Activated CD4-positive, alpha-beta T cell treated with anti-CD3 and anti-CD28 coated beads for 1 hour (primary cell): ENCODE data around the gene RFX6.
"Not testable (repeated sequence)": the region's sequence is repeated elsewhere in the genome, so short reads cannot be mapped to it uniquely, and the experiment has no call there.

Experiments
- DNase-seq: peaks from one replicate; pipeline ENCODE4 v3.0.0-alpha.2; 2020

RFX6 gene

GRCh38 chr6:116876635-116877611, at the start of gene RFX6:
Gene RFX6, plus strand, starts transcription at chr6:116877242. Its CDS starts 34 bp downstream, at chr6:116877276.
- DNase-seq: no peak

GRCh38 chr6:116827561-116828240, 49.3 kb upstream of the RFX6 start:
- no peak for DNase-seq

- DNase-seq: no peak
These were observed 48.1 kb upstream of the RFX6 start, which contains the start of gene GPRC6A for GRCh38 chr6:116828983-116829382. Gene GPRC6A, minus strand, starts transcription at chr6:116829083. Its CDS starts 70 bp downstream, at chr6:116829013.

- not testable (repeated sequence) for DNase-seq
These were observed 42.5 kb upstream of the RFX6 start for GRCh38 chr6:116834526-116834925.

DNA sequence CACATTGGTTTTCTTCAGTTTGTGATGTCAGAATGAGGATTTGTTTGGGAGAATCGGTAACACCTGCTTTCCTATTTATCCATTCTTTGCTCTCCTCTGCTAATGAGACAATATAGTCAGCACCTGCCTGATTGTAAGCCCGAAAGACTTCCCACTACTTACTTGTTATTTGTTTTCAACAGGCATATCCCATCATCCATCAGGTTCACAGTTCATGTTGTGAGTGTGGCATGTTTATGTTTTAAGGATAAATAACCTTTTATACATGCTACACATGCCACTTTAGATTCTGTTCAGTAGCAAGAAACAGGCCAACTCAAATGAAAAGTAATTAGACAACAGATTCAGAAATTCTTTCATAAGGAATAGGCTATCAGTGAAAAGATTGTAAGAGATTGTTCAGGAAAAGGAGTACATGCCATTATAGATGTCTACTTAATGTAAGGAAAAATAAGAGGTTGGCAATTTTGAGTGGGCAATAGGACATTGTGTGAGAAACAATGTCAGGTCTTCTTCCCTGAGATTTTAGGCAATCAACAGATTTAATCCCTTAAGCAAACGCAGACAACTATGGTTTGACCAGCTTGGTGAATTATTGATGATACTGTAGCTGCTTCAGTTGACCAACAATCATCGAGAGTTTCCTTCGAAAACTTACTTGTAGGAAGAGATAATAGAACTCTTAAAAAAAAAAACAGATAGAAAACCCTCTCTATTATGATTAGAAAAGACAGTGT, 40.3 kb upstream of the RFX6 start:
- no peak for DNase-seq

GRCh38 chr6:116840091-116840490, 37.0 kb upstream of the RFX6 start:
- no peak for DNase-seq

DNA sequence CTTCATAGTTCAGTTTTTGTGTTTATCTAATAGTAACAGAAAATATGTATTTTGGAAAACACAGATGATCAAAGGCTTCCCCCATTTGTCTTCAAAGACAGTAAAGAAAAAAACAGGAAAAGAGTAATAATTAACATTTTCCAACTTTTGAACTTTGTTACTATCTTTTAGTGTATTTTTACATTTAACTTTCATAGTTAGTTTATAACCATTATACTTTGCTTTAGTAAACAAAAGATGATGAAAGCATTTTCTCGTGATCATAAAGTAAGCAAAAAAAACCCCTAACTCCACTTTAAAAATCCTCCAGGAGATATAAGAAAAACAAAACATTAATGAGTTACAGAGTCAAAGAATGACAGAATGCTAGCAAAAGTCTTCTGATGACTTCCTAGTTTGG, 34.6 kb upstream of the RFX6 start:
- no peak for DNase-seq

GRCh38 chr6:116847227-116847626, 29.8 kb upstream of the RFX6 start:
- DNase-seq: no peak

DNA sequence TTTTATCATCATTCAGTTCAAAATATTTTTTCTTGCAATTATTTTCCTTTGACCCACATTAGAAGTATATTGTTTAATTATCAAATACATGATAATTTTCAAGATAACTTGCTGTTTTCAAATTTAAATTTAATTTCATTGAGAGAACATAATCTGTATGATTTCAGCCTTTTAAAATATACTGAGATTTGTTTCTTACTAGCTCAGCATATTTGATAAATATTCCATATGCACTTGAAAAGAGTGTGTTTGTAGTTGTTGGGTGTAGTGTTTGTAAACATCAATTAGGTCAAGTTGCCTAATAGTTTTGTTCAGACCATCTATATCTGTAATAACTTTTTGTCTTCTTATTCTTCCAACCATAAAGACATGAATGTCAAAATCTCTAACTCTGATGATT, 19.0 kb upstream of the RFX6 start:
- no peak for DNase-seq

DNA sequence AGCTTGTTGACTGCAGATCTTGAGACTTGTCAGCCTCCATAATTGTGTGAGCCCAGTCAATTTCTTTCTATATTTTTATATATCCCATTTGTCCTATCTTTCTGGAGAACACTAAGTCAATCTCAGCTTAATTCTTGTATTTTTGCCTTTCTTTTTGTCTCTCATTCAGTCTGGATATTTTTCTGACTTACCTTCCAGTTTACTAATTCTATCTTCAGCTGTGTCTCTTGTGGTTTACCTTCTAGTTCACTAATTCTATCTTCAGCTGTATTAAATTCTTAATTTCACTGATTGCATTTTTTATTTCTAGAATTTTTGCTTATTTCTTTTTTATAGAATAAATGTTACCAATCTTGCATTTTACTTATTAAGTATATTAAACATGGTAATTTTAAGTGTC, 17.8 kb upstream of the RFX6 start:
- no peak for DNase-seq

- no peak for DNase-seq
These were observed 10.7 kb upstream of the RFX6 start for GRCh38 chr6:116866281-116866871.

DNA sequence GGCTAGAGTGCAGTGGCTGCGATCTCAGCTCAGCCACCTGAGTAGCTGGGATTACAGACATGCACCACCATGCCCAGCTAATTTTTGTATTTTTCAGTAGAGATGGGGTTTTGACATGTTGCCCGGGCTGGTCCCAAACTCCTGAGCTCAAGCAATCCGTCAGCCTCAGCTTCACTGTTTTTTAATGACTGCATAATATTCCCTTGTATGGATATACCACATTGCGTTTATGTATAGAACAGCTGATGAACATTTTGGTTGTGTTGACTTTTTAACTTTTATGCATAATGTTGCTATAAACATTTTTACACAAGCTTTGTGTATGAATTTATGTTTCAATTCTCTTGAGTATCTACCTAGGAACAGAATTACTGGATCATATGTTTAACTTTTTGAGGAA, 4.3 kb upstream of the RFX6 start:
- DNase-seq: no peak

DNA sequence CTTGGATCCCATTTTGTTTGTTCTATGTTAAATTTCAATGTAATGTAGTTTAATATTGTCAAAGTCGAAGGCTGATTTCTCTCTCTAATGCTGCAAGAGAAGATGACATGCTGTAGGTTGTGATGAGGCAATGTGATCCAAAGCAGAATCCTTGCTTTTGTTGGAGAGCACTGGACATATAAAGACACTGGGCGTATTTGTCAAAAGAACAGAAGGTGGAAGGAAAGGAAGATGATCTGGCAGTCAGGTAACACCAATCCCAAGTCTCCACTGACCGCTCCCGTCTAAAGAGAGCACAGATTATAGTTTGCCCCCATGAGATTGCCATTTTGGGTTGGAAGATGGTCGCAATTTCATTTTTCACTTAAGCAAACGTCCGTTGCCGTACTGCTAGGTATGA, 935 bp upstream of the RFX6 start:
- DNase-seq: no peak

- no peak for DNase-seq
These were observed 701 bp downstream of the RFX6 start for GRCh38 chr6:116877743-116878142.

DNA sequence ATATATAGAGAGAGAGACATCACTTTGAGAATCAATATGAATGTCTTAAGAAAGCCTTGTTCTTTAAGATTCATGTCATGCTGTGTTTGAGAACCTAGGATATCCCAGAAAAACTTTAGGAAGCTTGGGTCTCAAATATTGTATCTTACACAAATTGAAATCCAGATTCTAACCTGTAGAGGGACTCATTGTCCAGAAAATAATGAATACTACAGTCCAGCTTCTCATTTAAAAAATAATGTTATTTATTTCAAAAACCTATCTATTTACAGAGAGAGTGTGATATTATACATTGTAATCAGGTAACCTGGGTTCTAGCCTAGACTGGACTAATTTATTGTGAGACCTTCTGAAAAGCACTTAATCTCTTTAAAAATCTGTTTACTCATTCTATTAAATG, 4.2 kb downstream of the RFX6 start:
- no peak for DNase-seq

GRCh38 chr6:116883005-116883404, 6.0 kb downstream of the RFX6 start:
- DNase-seq: no peak

GRCh38 chr6:116884530-116884929, 7.5 kb downstream of the RFX6 start:
- no peak for DNase-seq

GRCh38 chr6:116887168-116887567, 10.1 kb downstream of the RFX6 start:
- DNase-seq: no peak

GRCh38 chr6:116887894-116888293, 10.9 kb downstream of the RFX6 start:
- DNase-seq: no peak

DNA sequence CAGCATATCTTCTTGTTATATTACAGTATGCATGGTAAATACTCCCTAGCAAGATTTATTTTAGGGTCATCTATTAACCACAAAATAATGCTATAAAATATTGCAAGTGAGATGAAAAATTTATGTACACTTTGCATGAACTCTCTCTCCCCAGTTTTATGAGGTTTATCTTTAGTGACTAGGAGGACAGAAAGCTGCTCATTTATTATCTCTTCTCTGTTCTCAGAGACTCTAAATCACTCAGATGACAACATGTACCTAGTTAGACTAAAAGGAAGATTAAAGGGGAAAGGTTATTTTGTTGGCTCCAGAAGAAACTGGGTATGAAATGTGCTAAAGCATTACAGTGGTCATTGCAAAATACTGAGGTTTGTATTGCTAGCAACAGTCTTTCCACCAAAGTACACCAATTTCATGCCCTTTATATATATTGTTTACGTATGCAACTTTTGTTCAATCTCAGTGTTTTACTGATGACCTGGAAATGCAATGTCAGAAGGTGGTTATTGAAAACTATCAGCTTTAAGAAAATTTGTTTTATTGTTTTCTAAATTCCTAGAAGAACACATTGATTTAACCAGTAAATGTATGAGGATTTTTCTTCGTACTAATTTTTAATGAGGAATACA, 11.8 kb downstream of the RFX6 start:
- no peak for DNase-seq

GRCh38 chr6:116894669-116895068, 17.6 kb downstream of the RFX6 start:
- no peak for DNase-seq

DNA sequence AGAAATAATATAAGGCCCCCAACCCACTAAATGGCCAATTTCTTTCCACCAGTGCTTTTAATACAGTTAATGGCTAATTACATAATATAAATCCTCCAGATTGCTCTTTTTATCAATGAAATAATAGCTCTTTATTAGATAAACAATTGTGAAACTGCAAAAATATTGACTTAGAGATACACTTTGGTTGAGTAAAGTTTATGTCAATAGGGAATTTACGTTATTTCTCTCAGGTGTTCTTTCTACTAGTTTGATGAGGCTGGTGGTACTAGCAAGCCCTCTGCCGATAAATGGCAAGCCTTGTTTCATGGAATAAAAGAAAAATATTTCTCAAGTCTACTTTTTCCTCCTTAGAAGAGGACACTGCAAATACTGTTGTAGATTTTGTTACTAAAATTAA, 18.9 kb downstream of the RFX6 start:
- DNase-seq: no peak
